Liver (tissue), 4 donors: ENCODE measurements around the gene NINJ1. TPM values are rescaled to one million over a fixed set of nuclear protein-coding genes. Genes with fewer than 3 reads are reported as not detected.

Source experiments
- polyA plus RNA-seq, 2 donors: library from polyadenylated mRNA; stranded (reverse) in 1 of 2; unstranded in 1 of 2; fragments of 200-250 nt in 1 of 2; fragments of >200 nt in 1 of 2; fragmentation: Nextera tagmentation in 1 of 2; extraction: Ambion mirVana in 1 of 2; gene quantifications; one replicate each; pipeline versions ENCODE4 v1.2.1 to v1.2.3, GENCODE V29; 2013 to 2015
- total RNA-seq, 2 donors: library from RNA; depleted of rRNA; stranded (reverse); fragments of >200 nt; gene quantifications; one replicate each; pipeline ENCODE4 v1.2.3, GENCODE V29; 2014
- donor health status: healthy.
- donor health status: healthy.
- donor health status: healthy.

Gene NINJ1
- total and polyA plus RNA-seq, 4 donors = 31.2 to 72.1 (median 55.2) TPM

Other genes starting within 250 kb of the NINJ1 start
- 1 to 10 TPM; 5.5 to 6.2 TPM for gene FGD3, start 186.7 kb downstream of the NINJ1 start, total RNA-seq
- 1 to 10 TPM; 1.6 to 1.7 TPM for gene FGD3, start 186.7 kb downstream of the NINJ1 start, polyA plus RNA-seq
- 1 to 10 TPM; 4.1 to 9.7 TPM for gene SUSD3, start 75.5 kb downstream of the NINJ1 start, total RNA-seq
- gene SUSD3, start 75.5 kb downstream of the NINJ1 start, polyA plus RNA-seq = 10 to 100 TPM; 13.9 to 19.2 TPM
- 10 to 100 TPM; 13.0 to 15.5 TPM for gene CARD19, start 38.0 kb downstream of the NINJ1 start, total RNA-seq
- 10 to 100 TPM; 17.2 to 18.2 TPM for gene CARD19, start 38.0 kb downstream of the NINJ1 start, polyA plus RNA-seq
- gene WNK2, start 49.9 kb upstream of the NINJ1 start, total RNA-seq = 1 to 10 TPM; 2.7 to 4.4 TPM
- gene WNK2, start 49.9 kb upstream of the NINJ1 start, polyA plus RNA-seq = under 1 TPM; 0.65 to 0.72 TPM